ENCODE data around the gene MEDAG.

MEDAG gene

DNA sequence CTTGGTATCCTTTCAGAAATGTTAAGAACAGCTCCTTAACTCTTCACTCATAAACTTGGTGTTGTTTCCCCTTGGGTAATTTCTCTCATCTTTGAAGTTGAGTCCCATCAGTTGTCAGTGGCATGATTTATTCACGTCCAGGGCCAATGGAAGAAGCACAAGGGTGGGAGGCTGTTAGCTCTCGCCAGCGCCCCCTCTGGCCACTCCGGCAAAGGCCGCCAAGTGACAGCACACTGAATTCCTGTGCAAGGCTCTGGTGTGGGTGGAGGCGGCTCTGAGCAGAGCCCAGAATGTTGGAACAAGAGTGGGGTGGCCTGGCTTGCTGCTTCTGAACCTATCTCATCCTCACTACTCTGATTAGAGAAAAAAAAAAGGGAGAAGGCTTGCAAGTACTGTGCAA is 13.1 kb upstream of the MEDAG start:
- no peak overlapping the region for H3K4me3 ChIP-seq (ENCODE audit: low read depth, low read length)
- TF ChIP-seq POLR2A (IDR thresholded peaks at IDR 0.05; ENCODE audit: extremely low read depth, insufficient read length) (no peak), CTCF (IDR thresholded peaks at IDR 0.05; ENCODE audit: low read depth, low read length) (peak; percentile 56)
- peak; percentile 30 for DNase-seq (ENCODE audit: low read depth)

DNA sequence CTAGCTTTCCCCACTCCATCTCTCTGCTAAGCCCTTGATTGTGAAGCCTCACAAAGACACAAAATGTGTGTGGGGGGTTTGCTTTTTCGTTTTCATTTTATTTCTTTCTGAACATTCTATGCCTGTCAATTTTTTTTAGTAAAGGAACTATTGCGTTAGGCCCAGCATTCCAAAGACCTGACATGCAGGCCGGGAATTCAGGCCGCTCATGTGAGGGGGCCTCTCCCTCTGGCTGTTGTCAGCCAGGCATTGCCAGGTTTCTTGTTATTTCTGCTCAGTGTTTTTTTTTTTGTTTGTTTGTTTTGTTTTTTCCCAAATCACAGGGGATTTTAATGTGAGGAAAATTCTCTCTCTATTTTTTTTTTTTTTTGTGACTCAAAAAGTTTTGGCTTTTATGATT is 10.3 kb upstream of the MEDAG start:
- DNase-seq (ENCODE audit: low read depth), result no peak
- TF ChIP-seq, protein P1, sequence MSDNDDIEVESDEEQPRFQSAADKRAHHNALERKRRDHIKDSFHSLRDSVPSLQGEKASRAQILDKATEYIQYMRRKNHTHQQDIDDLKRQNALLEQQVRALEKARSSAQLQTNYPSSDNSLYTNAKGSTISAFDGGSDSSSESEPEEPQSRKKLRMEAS (IDR thresholded peaks at IDR 0.05; ENCODE audit: low read depth, low read length), result no peak
- TF ChIP-seq POLR2A (IDR thresholded peaks at IDR 0.05; ENCODE audit: extremely low read depth, insufficient read length) (no peak), CTCF (IDR thresholded peaks at IDR 0.05; ENCODE audit: low read depth, low read length) (no peak), MYC (IDR thresholded peaks at IDR 0.05; ENCODE audit: low read depth, low read length) (no peak)
- no peak overlapping the region for H3K4me3 ChIP-seq (ENCODE audit: low read depth, low read length)

- DNase-seq (ENCODE audit: low read depth), result no peak
These were observed 8.0 kb upstream of the MEDAG start for GRCh38 chr13:30898070-30898469.

GRCh38 chr13:30898678-30899241 is 7.3 kb upstream of the MEDAG start:
- H3K4me3 ChIP-seq (ENCODE audit: low read depth, low read length), result no peak overlapping the region
- DNase-seq (ENCODE audit: low read depth), result no peak
- TF ChIP-seq POLR2A (IDR thresholded peaks at IDR 0.05; ENCODE audit: extremely low read depth, insufficient read length) (no peak), CTCF (IDR thresholded peaks at IDR 0.05; ENCODE audit: low read depth, low read length) (no peak), MYC (IDR thresholded peaks at IDR 0.05; ENCODE audit: low read depth, low read length) (no peak)
- TF ChIP-seq, protein P1 (IDR thresholded peaks at IDR 0.05; ENCODE audit: low read depth, low read length), result no peak

More at GRCh38 chr13:30898070-30898469, 8.0 kb upstream of the MEDAG start:
- no peak overlapping the region for H3K4me3 ChIP-seq (ENCODE audit: low read depth, low read length)
- TF ChIP-seq MYC (IDR thresholded peaks at IDR 0.05; ENCODE audit: low read depth, low read length), result no peak
- TF ChIP-seq, protein P1 (IDR thresholded peaks at IDR 0.05; ENCODE audit: low read depth, low read length), result no peak
- no peak for TF ChIP-seq POLR2A (IDR thresholded peaks at IDR 0.05; ENCODE audit: extremely low read depth, insufficient read length)
- TF ChIP-seq CTCF (IDR thresholded peaks at IDR 0.05; ENCODE audit: low read depth, low read length), result no peak

DNA sequence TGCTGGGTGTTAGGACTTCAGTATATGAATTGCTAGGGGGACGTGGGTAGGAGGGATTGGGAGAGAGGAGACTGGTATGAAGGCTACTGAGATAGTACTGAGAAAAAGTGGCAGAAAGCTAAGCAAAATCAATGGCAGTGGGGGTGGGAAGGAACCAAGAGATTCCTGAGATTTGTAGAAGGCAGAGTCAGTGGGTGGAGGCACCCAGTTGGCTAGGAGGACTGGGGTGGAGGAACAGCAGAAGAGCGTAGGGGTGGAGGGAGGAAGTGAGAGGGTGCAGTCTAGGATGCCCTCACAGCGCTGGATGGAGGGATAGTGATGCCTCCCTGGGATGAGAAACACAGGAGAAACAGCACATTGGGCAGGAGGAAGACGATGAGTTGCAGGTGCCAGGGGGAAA is 5.6 kb upstream of the MEDAG start:
- no peak for DNase-seq (ENCODE audit: low read depth)
- TF ChIP-seq POLR2A (IDR thresholded peaks at IDR 0.05; ENCODE audit: extremely low read depth, insufficient read length) (no peak), CTCF (IDR thresholded peaks at IDR 0.05; ENCODE audit: low read depth, low read length) (no peak), MYC (IDR thresholded peaks at IDR 0.05; ENCODE audit: low read depth, low read length) (no peak)
- TF ChIP-seq, protein P1 (IDR thresholded peaks at IDR 0.05; ENCODE audit: low read depth, low read length), result no peak
- H3K4me3 ChIP-seq (ENCODE audit: low read depth, low read length), result no peak overlapping the region
